ENCODE data around the gene ASPSCR1. TPM values are rescaled to one million over a fixed set of nuclear protein-coding genes. Genes with fewer than 3 reads are reported as not detected.

ASPSCR1 gene
- total RNA-seq, 1 donor from 2014 or later, result 55.5 TPM

GRCh38 chr17:81984773-81985410 is 7.5 kb downstream of the ASPSCR1 start:
- TF ChIP-seq CTCF (IDR thresholded peaks at IDR 0.05; ENCODE audit: unreplicated experiment), result no peak
- Mint-ChIP-seq H3K27me3 (no peaks in the 10 kb centered on the region), H3K9me3 (ENCODE audit: low read depth) (no peaks in the 10 kb centered on the region), H3K27ac (peak overlapping the region; percentile 25), H3K4me3 (ENCODE audit: low read depth) (no peak overlapping the region), H3K4me1 (ENCODE audit: low read depth) (no peaks in the 10 kb centered on the region), H3K36me3 (ENCODE audit: insufficient read depth) (peaks cover 6% of the 10 kb centered on the region)
- no peak for DNase-seq (ENCODE audit: low spot score, unreplicated experiment)

GRCh38 chr17:81986606-81987005 is 9.2 kb downstream of the ASPSCR1 start:
- Mint-ChIP-seq H3K4me3 (ENCODE audit: low read depth) (no peak overlapping the region), H3K4me1 (ENCODE audit: low read depth) (no peaks in the 10 kb centered on the region), H3K27me3 (no peaks in the 10 kb centered on the region), H3K27ac (no peak overlapping the region), H3K36me3 (ENCODE audit: insufficient read depth) (peaks cover 10% of the 10 kb centered on the region), H3K9me3 (ENCODE audit: low read depth) (no peaks in the 10 kb centered on the region)
- no peak for DNase-seq (ENCODE audit: low spot score, unreplicated experiment)
- TF ChIP-seq CTCF (IDR thresholded peaks at IDR 0.05; ENCODE audit: unreplicated experiment), result no peak

- Mint-ChIP-seq H3K9me3 (ENCODE audit: low read depth) (no peaks in the 10 kb centered on the region), H3K36me3 (ENCODE audit: insufficient read depth) (peaks cover 10% of the 10 kb centered on the region), H3K27me3 (no peaks in the 10 kb centered on the region), H3K4me3 (ENCODE audit: low read depth) (no peak overlapping the region), H3K4me1 (ENCODE audit: low read depth) (no peaks in the 10 kb centered on the region), H3K27ac (no peak overlapping the region)
- TF ChIP-seq CTCF (IDR thresholded peaks at IDR 0.05; ENCODE audit: unreplicated experiment), result no peak
- DNase-seq (ENCODE audit: low spot score, unreplicated experiment), result no peak
Measured at GRCh38 chr17:81987161-81987770, 9.8 kb downstream of the ASPSCR1 start.

GRCh38 chr17:81990836-81991683 is 13.6 kb downstream of the ASPSCR1 start:
- Mint-ChIP-seq H3K4me3 (ENCODE audit: low read depth) (no peak overlapping the region), H3K27me3 (no peaks in the 10 kb centered on the region), H3K9me3 (ENCODE audit: low read depth) (no peaks in the 10 kb centered on the region), H3K27ac (no peak overlapping the region), H3K36me3 (ENCODE audit: insufficient read depth) (peaks cover 7% of the 10 kb centered on the region), H3K4me1 (ENCODE audit: low read depth) (peaks cover 2% of the 10 kb centered on the region)
- no peak for DNase-seq (ENCODE audit: low spot score, unreplicated experiment)
- no peak for TF ChIP-seq CTCF (IDR thresholded peaks at IDR 0.05; ENCODE audit: unreplicated experiment)

GRCh38 chr17:81991684-81992305 is 14.4 kb downstream of the ASPSCR1 start:
- H3K27me3 Mint-ChIP-seq, result no peaks in the 10 kb centered on the region
- H3K9me3 Mint-ChIP-seq (ENCODE audit: low read depth), result no peaks in the 10 kb centered on the region
- peaks cover 2% of the 10 kb centered on the region for H3K4me1 Mint-ChIP-seq (ENCODE audit: low read depth)
- DNase-seq (ENCODE audit: low spot score, unreplicated experiment), result no peak
- H3K27ac Mint-ChIP-seq, result no peak overlapping the region
- peaks cover 5% of the 10 kb centered on the region for H3K36me3 Mint-ChIP-seq (ENCODE audit: insufficient read depth)
- no peak for TF ChIP-seq CTCF (IDR thresholded peaks at IDR 0.05; ENCODE audit: unreplicated experiment)
- no peak overlapping the region for H3K4me3 Mint-ChIP-seq (ENCODE audit: low read depth)

All from progenitor cell of endocrine pancreas (in vitro differentiated cells).